ENCODE data around the gene P2RY11. TPM values are rescaled to one million over a fixed set of nuclear protein-coding genes. Genes with fewer than 3 reads are reported as not detected.

P2RY11 gene
- total RNA-seq, 4 donors from 2014 or later: 2.4 to 16.8 (median 5.7) TPM; not detected in 1

GRCh38 chr19:10142701-10143375 is 31.3 kb downstream of the P2RY11 start:
- no peak for TF ChIP-seq CTCF (IDR thresholded peaks at IDR 0.05; ENCODE audit: low read depth)

- no peak for TF ChIP-seq CTCF (IDR thresholded peaks at IDR 0.05; ENCODE audit: low read depth)
These were observed 32.2 kb downstream of the P2RY11 start for GRCh38 chr19:10143681-10144080.

GRCh38 chr19:10144361-10144760 is 32.9 kb downstream of the P2RY11 start:
- no peak for TF ChIP-seq CTCF (IDR thresholded peaks at IDR 0.05; ENCODE audit: low read depth)

- no peak for TF ChIP-seq CTCF (IDR thresholded peaks at IDR 0.05; ENCODE audit: low read depth)
These were observed 33.5 kb downstream of the P2RY11 start for GRCh38 chr19:10145031-10145430.

GRCh38 chr19:10146142-10146541 is 34.6 kb downstream of the P2RY11 start:
- TF ChIP-seq CTCF (IDR thresholded peaks at IDR 0.05; ENCODE audit: low read depth): no peak

GRCh38 chr19:10149427-10149826 is 37.9 kb downstream of the P2RY11 start:
- TF ChIP-seq CTCF (IDR thresholded peaks at IDR 0.05; ENCODE audit: low read depth): no peak

- no peak for TF ChIP-seq CTCF (IDR thresholded peaks at IDR 0.05; ENCODE audit: low read depth)
These were observed 40.0 kb downstream of the P2RY11 start for GRCh38 chr19:10151521-10151920.
